Osteoblast (primary cell): Measurements from ENCODE around the gene EEF1E1. TPM values are rescaled to one million over a fixed set of nuclear protein-coding genes. Genes with fewer than 3 reads are reported as not detected.
"Not testable (repeated sequence)": the region's sequence is repeated elsewhere in the genome, so short reads cannot be mapped to it uniquely, and the experiment has no call there.

ENCODE experiments used
- DNase-seq: peaks from one replicate; pipeline ENCODE4 v3.0.0; 2011; ENCODE audit warnings: low spot score, mixed read lengths; ENCODE audit not compliant: insufficient read length; ENCODE audit errors: missing footprints
- H2AFZ ChIP-seq: 2 replicates; pipeline ENCODE4 v1.6.0; 2011; ENCODE audit warnings: mild to moderate bottlenecking, low read length
- H3K27ac ChIP-seq: 2 replicates; pipeline ENCODE4 v1.5.1; 2011; ENCODE audit warnings: mild to moderate bottlenecking, low read depth, low read length, moderate library complexity
- H3K27me3 ChIP-seq: 2 replicates; pipeline ENCODE4 v1.6.0; 2012; ENCODE audit warnings: mild to moderate bottlenecking, control low read depth, inconsistent platforms, low read length, moderate library complexity; ENCODE audit not compliant: insufficient read depth
- H3K36me3 ChIP-seq: 2 replicates; pipeline ENCODE4 v1.5.1; 2011; ENCODE audit warnings: mild to moderate bottlenecking, low read length, control low read depth, moderate library complexity; ENCODE audit not compliant: insufficient read depth
- H3K4me1 ChIP-seq: 2 replicates; pipeline ENCODE4 v1.5.1; 2011; ENCODE audit warnings: mild to moderate bottlenecking, low read length, control low read depth, moderate library complexity; ENCODE audit not compliant: insufficient read depth
- H3K4me2 ChIP-seq: 2 replicates; pipeline ENCODE4 v1.6.0; 2011; ENCODE audit warnings: mild to moderate bottlenecking, low read length; ENCODE audit not compliant: insufficient read depth
- H3K4me3 ChIP-seq: fragments of 200-600 bp; sonication (generic); 3 replicates; pipeline ENCODE4 v1.5.1; 2012; ENCODE audit warnings: mild to moderate bottlenecking, low read length, inconsistent platforms; ENCODE audit not compliant: insufficient read depth
- H3K79me2 ChIP-seq: 2 replicates; pipeline ENCODE4 v1.6.0; 2012; ENCODE audit warnings: mild to moderate bottlenecking, low read length, control low read depth, inconsistent platforms; ENCODE audit not compliant: insufficient read depth
- H3K9me3 ChIP-seq: 2 replicates; pipeline ENCODE4 v1.5.1; 2011; ENCODE audit warnings: low read depth, low read length, control low read depth
- H4K20me1 ChIP-seq: 2 replicates; pipeline ENCODE4 v1.6.0; 2012; ENCODE audit warnings: mild to moderate bottlenecking, low read length, control low read depth; ENCODE audit not compliant: insufficient read depth
- total RNA-seq: library from RNA; depleted of rRNA; stranded (reverse); fragments of >200 nt; gene quantifications from 2 replicates; pipeline ENCODE4 v1.2.3, GENCODE V29; 2012
- TF ChIP-seq, protein P1 (sequence below): IDR thresholded peaks from 2 replicates; pipeline ENCODE4 v1.5.1; 2011; ENCODE audit warnings: mild to moderate bottlenecking, low read depth, low read length, moderate library complexity; ENCODE audit errors: extremely low read depth

EEF1E1 gene
- total RNA-seq, 1 donor: 25.3 TPM

GRCh38 chr6:8043221-8043620 is 59.1 kb downstream of the EEF1E1 start:
- TF ChIP-seq, protein P1, sequence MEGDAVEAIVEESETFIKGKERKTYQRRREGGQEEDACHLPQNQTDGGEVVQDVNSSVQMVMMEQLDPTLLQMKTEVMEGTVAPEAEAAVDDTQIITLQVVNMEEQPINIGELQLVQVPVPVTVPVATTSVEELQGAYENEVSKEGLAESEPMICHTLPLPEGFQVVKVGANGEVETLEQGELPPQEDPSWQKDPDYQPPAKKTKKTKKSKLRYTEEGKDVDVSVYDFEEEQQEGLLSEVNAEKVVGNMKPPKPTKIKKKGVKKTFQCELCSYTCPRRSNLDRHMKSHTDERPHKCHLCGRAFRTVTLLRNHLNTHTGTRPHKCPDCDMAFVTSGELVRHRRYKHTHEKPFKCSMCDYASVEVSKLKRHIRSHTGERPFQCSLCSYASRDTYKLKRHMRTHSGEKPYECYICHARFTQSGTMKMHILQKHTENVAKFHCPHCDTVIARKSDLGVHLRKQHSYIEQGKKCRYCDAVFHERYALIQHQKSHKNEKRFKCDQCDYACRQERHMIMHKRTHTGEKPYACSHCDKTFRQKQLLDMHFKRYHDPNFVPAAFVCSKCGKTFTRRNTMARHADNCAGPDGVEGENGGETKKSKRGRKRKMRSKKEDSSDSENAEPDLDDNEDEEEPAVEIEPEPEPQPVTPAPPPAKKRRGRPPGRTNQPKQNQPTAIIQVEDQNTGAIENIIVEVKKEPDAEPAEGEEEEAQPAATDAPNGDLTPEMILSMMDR: no peak
- peaks cover 10% of the 10 kb centered on the region for H3K36me3 ChIP-seq
- H3K79me2 ChIP-seq: peaks cover 2% of the 10 kb centered on the region
- no peak for DNase-seq
- no peak overlapping the region for H3K27ac ChIP-seq
- no peaks in the 10 kb centered on the region for H3K9me3 ChIP-seq
- no peaks in the 10 kb centered on the region for H3K27me3 ChIP-seq
- no peak overlapping the region for H3K4me3 ChIP-seq
- H3K4me2 ChIP-seq: no peak overlapping the region
- no peaks in the 10 kb centered on the region for H3K4me1 ChIP-seq
- H2AFZ ChIP-seq: no peak overlapping the region
- H4K20me1 ChIP-seq: no peaks in the 10 kb centered on the region

DNA sequence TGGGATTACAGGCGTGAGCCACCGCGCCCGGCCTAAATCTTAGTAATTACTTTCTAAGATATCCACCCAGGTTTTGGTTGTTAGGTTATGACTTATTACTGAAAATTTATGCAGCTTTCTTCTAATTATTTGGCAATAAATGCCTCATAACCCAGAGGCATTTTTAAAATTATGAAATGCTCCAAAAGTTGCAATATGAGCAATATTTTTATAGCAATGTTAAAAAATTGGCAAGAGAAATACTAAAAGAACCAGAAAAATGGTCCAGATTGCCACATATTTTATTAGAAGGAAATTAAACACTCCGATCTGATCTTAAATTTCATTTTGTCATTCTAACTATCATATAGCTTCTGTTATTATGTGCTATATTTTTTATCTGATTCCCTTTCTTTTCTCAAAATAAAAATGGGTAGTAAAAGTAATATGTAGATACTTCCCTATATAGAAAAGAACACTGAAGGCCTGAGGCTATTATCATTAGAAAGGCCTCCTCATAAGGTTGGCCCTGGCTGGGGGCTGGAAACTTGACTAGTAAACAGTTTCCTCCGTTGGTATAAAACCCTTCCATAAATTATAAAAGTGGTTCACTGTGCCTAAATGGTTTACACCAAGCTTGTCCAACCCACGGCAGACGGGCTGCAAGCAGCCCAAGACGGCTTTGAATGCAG is 60.3 kb downstream of the EEF1E1 start:
- Histone ChIP-seq H3K4me3 (no peak overlapping the region), H3K36me3 (peaks cover 10% of the 10 kb centered on the region), H3K9me3 (no peaks in the 10 kb centered on the region), H2AFZ (no peak overlapping the region), H3K27ac (no peak overlapping the region), H3K27me3 (no peaks in the 10 kb centered on the region), H3K4me2 (no peak overlapping the region), H3K4me1 (no peaks in the 10 kb centered on the region), H3K79me2 (peaks cover 9% of the 10 kb centered on the region), H4K20me1 (peaks cover 3% of the 10 kb centered on the region)
- TF ChIP-seq, protein P1: no peak
- no peak for DNase-seq

- not testable (repeated sequence) for H3K4me2 ChIP-seq, H3K9me3 ChIP-seq, H3K4me3 ChIP-seq, H3K4me1 ChIP-seq, DNase-seq, H3K27me3 ChIP-seq, H2AFZ ChIP-seq, H3K36me3 ChIP-seq, H4K20me1 ChIP-seq, H3K27ac ChIP-seq
- peaks cover 38% of the 10 kb centered on the region for H3K79me2 ChIP-seq
These were observed 68.2 kb downstream of the EEF1E1 start for GRCh38 chr6:8034107-8034506.

DNA sequence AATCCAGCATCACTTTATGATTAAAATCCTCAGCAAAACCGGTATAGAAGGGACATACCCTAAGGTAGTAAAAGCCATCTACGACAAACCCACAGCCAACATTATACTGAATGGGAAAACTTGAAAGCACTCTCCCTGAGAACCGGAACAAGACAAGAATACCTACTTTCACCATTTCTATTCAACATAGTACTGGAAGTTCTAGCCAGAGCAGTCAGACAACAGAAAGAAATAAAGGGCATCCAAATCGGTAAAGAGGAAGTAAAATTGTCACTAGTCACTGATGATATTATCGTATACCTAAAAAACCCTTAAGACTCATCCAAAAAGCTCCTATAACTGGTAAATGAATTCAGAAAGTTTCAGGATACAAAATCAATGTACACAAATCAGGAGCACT is 71.4 kb downstream of the EEF1E1 start:
- Histone ChIP-seq H3K27ac (no peak overlapping the region), H4K20me1 (no peaks in the 10 kb centered on the region), H2AFZ (no peak overlapping the region), H3K27me3 (no peaks in the 10 kb centered on the region), H3K4me1 (peaks cover 20% of the 10 kb centered on the region), H3K4me3 (no peak overlapping the region), H3K79me2 (peaks cover 21% of the 10 kb centered on the region), H3K9me3 (no peaks in the 10 kb centered on the region), H3K36me3 (no peaks in the 10 kb centered on the region), H3K4me2 (no peak overlapping the region)
- TF ChIP-seq, protein P1: no peak
- DNase-seq: no peak

Other genes with a start within 250 kb of the EEF1E1 start
- 189 and 344 TPM in 2 replicates for gene TXNDC5, start 191.8 kb downstream of the EEF1E1 start, total RNA-seq
- 14.1 and 15.3 TPM in 2 replicates for gene BLOC1S5, start 38.2 kb downstream of the EEF1E1 start, total RNA-seq